ENCODE data around the gene BBS7. TPM values are rescaled to one million over a fixed set of nuclear protein-coding genes. Genes with fewer than 3 reads are reported as not detected.

The BBS7 gene
- total and polyA plus RNA-seq, 4 donors: 8.6 to 22.1 (median 10.8) TPM

- WGBS, 2 donors: 84 to 85% methylated on average over 3 of the region's 3 CpGs
- Histone ChIP-seq H3K9ac (ENCODE audit: insufficient read depth in 1 of 2, low read length in 2 of 2) (no peak overlapping the region), H3K9me3 (ENCODE audit: control insufficient read depth in 4 of 4, insufficient read depth in 3 of 4, low read length in 3 of 4) (no peaks in the 10 kb centered on the region), H3K4me3 (no peak overlapping the region), H3K27ac (ENCODE audit: low read depth in 1 of 2, low read length in 1 of 2) (no peak overlapping the region), H3K36me3 (ENCODE audit: control insufficient read depth in 4 of 4, insufficient read depth in 4 of 4, low read length in 4 of 4) (no peaks in the 10 kb centered on the region), H3K4me1 (ENCODE audit: control insufficient read depth in 5 of 5, insufficient read depth in 5 of 5, low read length in 5 of 5) (no peaks in the 10 kb centered on the region), H3K27me3 (ENCODE audit: control insufficient read depth in 3 of 3, insufficient read depth in 3 of 3, low read length in 2 of 3) (no peaks in the 10 kb centered on the region)
- no peak for DNase-seq
- ATAC-seq (ENCODE audit: insufficient read depth, low FRiP score): no peak
- TF ChIP-seq CTCF (IDR thresholded peaks at IDR 0.05; ENCODE audit: control extremely low read depth, extremely low read depth): no peak
These were observed 80.1 kb downstream of the BBS7 start for GRCh38 chr4:121789960-121790829.

GRCh38 chr4:121789455-121789854 lies 80.8 kb downstream of the BBS7 start:
- Histone ChIP-seq H3K36me3 (ENCODE audit: control insufficient read depth in 4 of 4, insufficient read depth in 4 of 4, low read length in 4 of 4) (no peaks in the 10 kb centered on the region), H3K27me3 (ENCODE audit: control insufficient read depth in 3 of 3, insufficient read depth in 3 of 3, low read length in 2 of 3) (no peaks in the 10 kb centered on the region), H3K27ac (ENCODE audit: low read depth in 1 of 2, low read length in 1 of 2) (no peak overlapping the region), H3K9me3 (ENCODE audit: control insufficient read depth in 4 of 4, insufficient read depth in 3 of 4, low read length in 3 of 4) (peaks cover 0 to 2% (median 0%) of the 10 kb centered on the region in 4 donors), H3K4me3 (no peak overlapping the region), H3K4me1 (ENCODE audit: control insufficient read depth in 5 of 5, insufficient read depth in 5 of 5, low read length in 5 of 5) (peaks cover 0 to 1% (median 0%) of the 10 kb centered on the region in 5 donors), H3K9ac (ENCODE audit: insufficient read depth in 1 of 2, low read length in 2 of 2) (no peak overlapping the region)
- 84 to 88% methylated on average over 1 of the region's 1 CpG for WGBS, 2 donors
- no peak for DNase-seq
- no peak for ATAC-seq (ENCODE audit: insufficient read depth, low FRiP score)
- no peak for TF ChIP-seq CTCF (IDR thresholded peaks at IDR 0.05; ENCODE audit: control extremely low read depth, extremely low read depth)

GRCh38 chr4:121788896-121789295 lies 81.4 kb downstream of the BBS7 start:
- no peak for TF ChIP-seq CTCF (IDR thresholded peaks at IDR 0.05; ENCODE audit: control extremely low read depth, extremely low read depth)
- Histone ChIP-seq H3K36me3 (ENCODE audit: control insufficient read depth in 4 of 4, insufficient read depth in 4 of 4, low read length in 4 of 4) (no peaks in the 10 kb centered on the region), H3K9me3 (ENCODE audit: control insufficient read depth in 4 of 4, insufficient read depth in 3 of 4, low read length in 3 of 4) (peaks cover 0 to 4% (median 0%) of the 10 kb centered on the region in 4 donors), H3K9ac (ENCODE audit: insufficient read depth in 1 of 2, low read length in 2 of 2) (no peak overlapping the region), H3K4me3 (no peak overlapping the region), H3K27me3 (ENCODE audit: control insufficient read depth in 3 of 3, insufficient read depth in 3 of 3, low read length in 2 of 3) (no peaks in the 10 kb centered on the region), H3K4me1 (ENCODE audit: control insufficient read depth in 5 of 5, insufficient read depth in 5 of 5, low read length in 5 of 5) (peaks cover 0 to 1% (median 0%) of the 10 kb centered on the region in 5 donors), H3K27ac (ENCODE audit: low read depth in 1 of 2, low read length in 1 of 2) (no peak overlapping the region)
- 87 to 96% methylated on average over 2 of the region's 2 CpGs for WGBS, 2 donors
- DNase-seq (no peak), ATAC-seq (ENCODE audit: insufficient read depth, low FRiP score) (no peak)
